GM08714 (cell line): ENCODE data around the gene CA11.

ENCODE experiments used
- H3K4me3 ChIP-seq: fragments of 200-500 bp; sonication (Bioruptor generic); 2 replicates; pipeline ENCODE4 v1.5.1; 2014; ENCODE audit warnings: mild to moderate bottlenecking, low read length, inconsistent platforms
- ZNF274 ChIP-seq: IDR thresholded peaks from 2 replicates; pipeline ENCODE4 v1.6.1; 2012; ENCODE audit warnings: mild to moderate bottlenecking, low read depth, low read length

The CA11 gene

GRCh38 chr19:48639483-48640375 lies 6.3 kb downstream of the CA11 start:
- H3K4me3 ChIP-seq, result no peak overlapping the region
- TF ChIP-seq ZNF274, result no peak

DNA sequence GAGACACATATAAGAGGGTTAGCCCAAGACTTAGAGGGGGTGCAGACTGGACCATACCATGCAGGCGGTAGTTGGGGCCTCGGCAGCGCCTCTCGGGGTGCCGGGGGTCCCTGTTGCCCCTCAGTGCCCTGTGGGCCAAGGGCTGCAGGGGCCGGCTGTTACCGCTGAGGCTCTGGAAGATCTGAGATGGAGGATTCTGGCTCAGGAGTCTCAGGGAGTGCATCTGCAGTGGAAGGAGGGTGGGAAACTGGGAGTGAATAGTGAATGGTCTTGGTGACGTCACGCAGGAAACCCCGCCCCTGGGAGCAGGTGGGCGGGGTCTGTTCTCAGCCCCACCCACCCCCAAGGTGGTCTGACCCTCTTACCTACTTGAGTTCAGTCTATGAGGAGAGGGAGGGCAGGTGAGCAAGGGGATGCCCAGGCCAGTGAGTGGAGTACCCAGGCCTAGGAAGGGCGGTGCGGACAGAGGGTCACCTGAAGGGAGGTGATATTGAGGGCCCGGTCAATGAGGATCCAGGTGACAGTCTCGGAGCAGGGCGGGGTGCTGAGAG lies 7.1 kb downstream of the CA11 start:
- no peak for TF ChIP-seq ZNF274
- peak overlapping the region; percentile 43; the same call in 1 of the 2 replicates for H3K4me3 ChIP-seq

DNA sequence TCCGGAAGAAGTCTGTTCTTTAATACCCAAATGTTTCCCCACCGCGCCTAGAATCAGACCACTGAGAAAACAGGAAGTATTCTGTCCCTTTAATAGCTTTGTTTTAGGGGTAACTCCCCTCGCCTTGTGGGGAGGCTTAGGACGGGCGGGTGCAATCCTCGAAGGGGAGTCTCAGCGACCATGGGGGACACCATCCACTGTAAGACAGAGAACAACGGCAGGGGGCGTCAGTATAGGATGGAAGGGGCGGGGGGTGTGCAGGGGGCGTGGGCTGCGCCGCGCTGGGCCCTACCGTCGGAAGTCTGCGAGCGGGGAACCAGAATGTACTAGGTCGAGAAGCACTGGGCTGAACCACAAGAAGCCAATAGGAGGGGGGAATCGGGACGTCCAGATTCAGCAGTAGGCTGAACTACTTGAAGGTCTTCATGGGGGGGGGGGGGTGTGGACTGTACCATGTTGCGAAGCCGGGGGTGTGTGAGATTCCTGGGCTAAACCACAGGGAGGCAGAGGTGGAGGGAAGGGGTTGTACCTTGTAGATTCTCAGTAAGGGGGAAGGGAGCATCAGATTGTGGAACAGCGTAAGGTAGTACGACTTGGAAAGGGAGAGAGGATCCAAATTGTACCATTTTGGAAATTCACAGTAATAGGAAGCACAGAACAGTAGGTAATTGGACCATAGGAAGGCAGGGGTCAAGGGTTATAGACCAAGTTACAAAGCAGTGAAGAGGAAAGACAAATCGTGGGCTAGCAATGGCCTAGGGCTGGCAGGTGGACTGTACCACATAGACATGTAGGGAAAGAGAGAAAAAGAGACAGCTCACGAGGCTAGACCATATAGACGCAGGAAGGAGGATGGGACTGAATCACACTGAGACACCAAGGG lies 7.8 kb downstream of the CA11 start:
- TF ChIP-seq ZNF274, result no peak
- H3K4me3 ChIP-seq, result peak overlapping the region; percentile 56; the same call in 1 of the 2 replicates

- H3K4me3 ChIP-seq, result peak overlapping the region; percentile 56; the same call in 1 of the 2 replicates
- TF ChIP-seq ZNF274, result no peak
These were observed 8.5 kb downstream of the CA11 start for GRCh38 chr19:48637449-48637947.

DNA sequence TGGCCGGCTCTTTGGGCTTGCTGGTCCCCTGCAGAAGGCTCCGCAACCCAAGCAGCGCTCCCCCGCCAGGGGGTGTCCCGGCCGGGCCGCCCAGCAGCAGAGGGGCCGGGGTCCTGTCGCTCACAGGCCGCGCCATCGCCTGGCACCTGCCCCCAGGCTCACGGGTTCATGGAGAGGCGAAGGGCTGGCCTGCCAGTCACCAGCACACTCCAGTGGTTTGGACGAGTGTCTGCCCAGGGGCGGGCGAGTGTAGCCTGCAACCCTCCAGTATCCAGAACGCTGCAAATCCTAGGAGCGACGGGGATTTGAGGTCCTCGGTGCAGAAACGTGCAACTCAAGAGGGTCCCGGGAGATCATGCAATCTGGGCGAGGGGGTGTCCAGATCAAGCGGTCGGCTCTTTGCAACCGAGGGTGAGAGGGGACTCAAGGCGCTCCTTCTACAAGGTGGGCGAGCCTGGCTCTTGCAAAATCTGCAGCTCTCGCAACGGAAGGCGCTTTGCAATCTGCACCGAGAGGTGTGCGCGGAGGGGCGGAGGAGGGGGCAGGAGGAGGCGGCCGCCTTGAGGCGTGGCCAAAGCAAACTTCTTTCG lies 9.0 kb downstream of the CA11 start, which contains the start of gene DBP:
Gene DBP (minus strand): TSS at position 521 of the 590 bp plus-strand sequence. CDS start 385 bp downstream, at position 136.
- TF ChIP-seq ZNF274, result no peak
- peak within 1 kb of the TSS; percentile 69 for H3K4me3 ChIP-seq

GRCh38 chr19:48635966-48636858 lies 9.8 kb downstream of the CA11 start:
- no peak for TF ChIP-seq ZNF274
- peak overlapping the region; percentile 69 for H3K4me3 ChIP-seq

GRCh38 chr19:48635263-48635965 lies 10.6 kb downstream of the CA11 start:
- H3K4me3 ChIP-seq, result peak overlapping the region; percentile 69
- no peak for TF ChIP-seq ZNF274

DNA sequence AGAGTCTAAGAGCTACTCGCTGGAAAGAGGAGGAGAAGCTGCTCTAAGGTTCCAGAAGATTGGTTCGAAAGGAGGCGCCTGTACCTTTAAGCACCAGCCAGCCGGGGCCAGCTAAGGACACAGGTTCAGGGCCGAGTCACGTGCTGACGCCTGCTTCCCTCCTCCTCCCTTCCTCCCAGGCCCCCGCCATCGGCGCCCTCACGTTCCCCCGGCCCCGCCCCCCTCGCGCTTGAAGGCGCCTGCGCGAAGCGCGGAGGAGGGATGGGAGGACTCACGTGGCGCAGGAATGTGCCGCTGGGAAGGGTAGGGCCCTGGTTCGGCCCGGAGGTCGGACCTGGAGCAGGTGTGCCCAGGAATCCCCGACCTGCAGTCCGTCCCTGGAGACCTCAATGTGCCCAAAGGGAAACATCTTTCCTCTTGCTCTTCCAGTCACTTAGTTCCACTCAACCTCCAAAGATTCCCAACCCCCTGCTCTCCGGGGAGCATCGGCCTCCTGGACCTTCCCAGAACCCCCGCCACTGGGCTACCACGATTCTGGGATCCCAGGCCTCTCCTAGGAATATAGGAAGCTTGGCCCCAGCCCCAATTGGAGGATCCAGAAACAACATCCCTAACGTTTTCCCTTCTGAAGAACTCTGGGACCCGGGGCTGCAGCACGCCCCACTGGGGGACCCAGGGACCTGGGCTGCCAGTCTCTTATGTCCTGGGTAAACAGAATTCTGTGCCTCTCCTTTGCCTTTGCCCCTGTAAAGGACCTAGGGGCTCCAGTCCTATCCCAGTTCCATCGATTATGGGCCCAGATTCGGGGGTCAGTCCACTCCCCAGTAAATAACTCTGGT lies 11.3 kb downstream of the CA11 start:
- TF ChIP-seq ZNF274, result no peak

DNA sequence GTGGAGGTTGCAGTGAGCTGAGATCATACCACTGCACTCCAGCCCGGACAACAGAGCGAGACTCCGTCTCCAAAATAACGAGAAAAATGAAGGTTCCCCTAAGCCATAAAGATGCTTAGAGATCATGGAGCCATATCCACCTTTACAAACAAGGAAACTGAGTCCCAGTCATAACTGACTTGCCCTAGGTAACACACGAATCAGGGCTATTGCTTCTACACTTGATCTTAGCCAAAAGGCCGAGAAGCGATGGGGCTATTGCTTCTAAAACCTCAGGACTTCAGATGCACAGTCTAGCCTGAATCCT lies 12.0 kb downstream of the CA11 start:
- H3K4me3 ChIP-seq, result peak overlapping the region; percentile 48; the same call in 1 of the 2 replicates
- TF ChIP-seq ZNF274, result no peak

More for the DNA sequence above, 11.3 kb downstream of the CA11 start:
- H3K4me3 ChIP-seq, result peak overlapping the region; percentile 48; the same call in 1 of the 2 replicates

- no peak for TF ChIP-seq ZNF274
- H3K4me3 ChIP-seq, result peak overlapping the region; percentile 48; the same call in 1 of the 2 replicates
These were observed 12.6 kb downstream of the CA11 start for GRCh38 chr19:48633148-48634035.
